WTC11 (cell line): Measurements from ENCODE around the gene SPRR1A. TPM values are rescaled to one million over a fixed set of nuclear protein-coding genes. Genes with fewer than 3 reads are reported as not detected.

Experiments used
- ATAC-seq: fragments of 200-7000 bp; cut with Tn5 transposase; 2 replicates; pipeline ENCODE4 v1.10.0; 2021; ENCODE audit warnings: mild to moderate bottlenecking, moderate library complexity
- CTCF ChIA-PET: fragments of 300-600 bp; sonication (Branson Sonifier 250); formaldehyde crosslinking; loops from one replicate; lab custom pipeline; 2021; ENCODE audit warnings: antibody characterized with exemption; lab: Charles Lee
- POLR2A ChIA-PET: fragments of 350-600 bp; sonication (Branson Sonifier 250); formaldehyde crosslinking; loops from one replicate; lab custom pipeline; 2021; ENCODE audit warnings: antibody characterized with exemption; lab: Charles Lee
- DNase-seq: peaks from one replicate; pipeline ENCODE4 v3.0.0; 2021; ENCODE audit warnings: low spot score
- H3K27ac Mint-ChIP-seq: 2 replicates; pipeline ENCODE4 v1.8.0; 2021; ENCODE audit warnings: mixed read lengths
- H3K27me3 Mint-ChIP-seq: 2 replicates; pipeline ENCODE4 v1.8.0; 2021; ENCODE audit warnings: low read depth, mild to moderate bottlenecking, moderate library complexity, mixed read lengths
- H3K36me3 Mint-ChIP-seq: 2 replicates; pipeline ENCODE4 v1.8.0; 2021; ENCODE audit warnings: mixed read lengths
- H3K4me1 Mint-ChIP-seq: 2 replicates; pipeline ENCODE4 v1.8.0; 2022; ENCODE audit warnings: mixed read lengths
- H3K4me3 Mint-ChIP-seq: 2 replicates; pipeline ENCODE4 v1.8.0; 2021; ENCODE audit warnings: mild to moderate bottlenecking, moderate library complexity, mixed read lengths
- H3K9me3 Mint-ChIP-seq: 2 replicates; pipeline ENCODE4 v1.8.0; 2021; ENCODE audit warnings: mixed read lengths
- AR ChIP-seq: fragments of 250-450 bp; sonication (Bioruptor Pico); IDR thresholded peaks from 2 replicates; pipeline ENCODE4 v1.9.0; 2021; ENCODE audit warnings: mild to moderate bottlenecking
- ATF2 ChIP-seq: sonication (generic); formaldehyde crosslinking; IDR thresholded peaks from 2 replicates; pipeline ENCODE4 v1.8.1; 2022; ENCODE audit warnings: low read depth, missing genetic modification reagents, borderline replicate concordance
- E2F1 ChIP-seq: sonication (generic); formaldehyde crosslinking; IDR thresholded peaks from 2 replicates; pipeline ENCODE4 v1.8.0; 2022; ENCODE audit warnings: mild to moderate bottlenecking, missing genetic modification reagents
- ETV6 ChIP-seq: sonication (generic); formaldehyde crosslinking; IDR thresholded peaks from 2 replicates; pipeline ENCODE4 v1.8.1; 2022; ENCODE audit warnings: mild to moderate bottlenecking, missing genetic modification reagents
- FOXP4 ChIP-seq: sonication (generic); formaldehyde crosslinking; IDR thresholded peaks from 2 replicates; pipeline ENCODE4 v1.8.0; 2022; ENCODE audit warnings: mild to moderate bottlenecking, missing genetic modification reagents
- GTF2I ChIP-seq: fragments of 250-450 bp; sonication (Bioruptor Pico); conservative IDR thresholded peaks from 2 replicates; pipeline ENCODE4 v1.4.0; 2021; ENCODE audit warnings: mild to moderate bottlenecking
- MYBL2 ChIP-seq: sonication (generic); formaldehyde crosslinking; IDR thresholded peaks from 2 replicates; pipeline ENCODE4 v1.8.1; 2023; ENCODE audit warnings: mild to moderate bottlenecking, moderate library complexity, missing genetic modification reagents
- NFE2L1 ChIP-seq: sonication (generic); formaldehyde crosslinking; IDR thresholded peaks from 2 replicates; pipeline ENCODE4 v1.8.1; 2023; ENCODE audit warnings: missing genetic modification reagents
- NR1H2 ChIP-seq: sonication (generic); formaldehyde crosslinking; IDR thresholded peaks from 2 replicates; pipeline ENCODE4 v1.9.0; 2021; ENCODE audit warnings: mild to moderate bottlenecking, moderate library complexity, missing genetic modification reagents
- PREB ChIP-seq: sonication (generic); formaldehyde crosslinking; IDR thresholded peaks from 2 replicates; pipeline ENCODE4 v1.8.1; 2022; ENCODE audit warnings: mild to moderate bottlenecking, missing genetic modification reagents, moderate library complexity, borderline replicate concordance
- SMAD4 ChIP-seq: sonication (generic); formaldehyde crosslinking; IDR thresholded peaks from 2 replicates; pipeline ENCODE4 v1.8.0; 2022; ENCODE audit warnings: mild to moderate bottlenecking, missing genetic modification reagents
- SOX15 ChIP-seq: fragments of 250-450 bp; sonication (Bioruptor Pico); IDR thresholded peaks from 2 replicates; pipeline ENCODE4 v1.9.0; 2021; ENCODE audit warnings: mild to moderate bottlenecking
- USF2 ChIP-seq: sonication (generic); formaldehyde crosslinking; IDR thresholded peaks from 2 replicates; pipeline ENCODE4 v1.8.1; 2023; ENCODE audit warnings: mild to moderate bottlenecking, missing genetic modification reagents, moderate library complexity
- ZBTB21 ChIP-seq: sonication (generic); formaldehyde crosslinking; IDR thresholded peaks from 2 replicates; pipeline ENCODE4 v1.8.1; 2023; ENCODE audit warnings: mild to moderate bottlenecking, missing genetic modification reagents, borderline replicate concordance
- ZBTB43 ChIP-seq: sonication (generic); formaldehyde crosslinking; IDR thresholded peaks from 2 replicates; pipeline ENCODE4 v1.8.1; 2023; ENCODE audit warnings: mild to moderate bottlenecking, missing genetic modification reagents
- ZMAT4 ChIP-seq: fragments of 250-450 bp; sonication (Bioruptor Pico); IDR thresholded peaks from 2 replicates; pipeline ENCODE4 v1.9.0; 2021; ENCODE audit warnings: mild to moderate bottlenecking
- ZNF219 ChIP-seq: sonication (generic); formaldehyde crosslinking; IDR thresholded peaks from 2 replicates; pipeline ENCODE4 v1.8.0; 2023; ENCODE audit warnings: missing genetic modification reagents, mild to moderate bottlenecking, borderline replicate concordance
- ZNF232 ChIP-seq: sonication (generic); formaldehyde crosslinking; IDR thresholded peaks from 2 replicates; pipeline ENCODE4 v1.8.0; 2022; ENCODE audit warnings: mild to moderate bottlenecking, missing genetic modification reagents
- ZNF263 ChIP-seq: sonication (generic); formaldehyde crosslinking; IDR thresholded peaks from 2 replicates; pipeline ENCODE4 v1.8.1; 2022; ENCODE audit warnings: low read depth, mild to moderate bottlenecking, moderate library complexity, missing genetic modification reagents
- ZNF671 ChIP-seq: fragments of 250-450 bp; sonication (Bioruptor Pico); IDR thresholded peaks from 2 replicates; pipeline ENCODE4 v1.8.0; 2021; ENCODE audit warnings: mild to moderate bottlenecking
- total RNA-seq: library from RNA; stranded (reverse); gene quantifications from 3 replicates; pipeline ENCODE4 v1.2.3, GENCODE V29; 2021

SPRR1A gene
- total RNA-seq, 1 experiment from 2014 or later: not detected

- TF ChIP-seq E2F1 (no peak), ZNF232 (no peak)
Observed at GRCh38 chr1:153030895-153031294, 47.0 kb downstream of the SPRR1A start, which contains the start of gene SPRR1B (continued).

- H3K27ac Mint-ChIP-seq: no peak overlapping the region
- H3K4me1 Mint-ChIP-seq: peaks cover 12% of the 10 kb centered on the region
- H3K4me3 Mint-ChIP-seq: no peak overlapping the region
- ChIA-PET POLR2A (no interaction called here), CTCF (interaction anchor here (0.6 to 2.0 kb wide), 10 partner anchors 11 to 161 kb away, joined by 3 to 14 read pairs (median 4); partner anchors contain the start of gene SMCP)
- no peaks in the 10 kb centered on the region for H3K36me3 Mint-ChIP-seq
- no peaks in the 10 kb centered on the region for H3K27me3 Mint-ChIP-seq
- TF ChIP-seq NR1H2 (CRISPR knock-in tag) (no peak), ATF2 (no peak), MYBL2 (no peak), SOX15 (CRISPR knock-in tag) (no peak), ZMAT4 (CRISPR knock-in tag) (no peak), FOXP4 (no peak), ZNF219 (CRISPR knock-in tag) (no peak), ZBTB21 (CRISPR knock-in tag) (no peak), USF2 (CRISPR knock-in tag) (no peak), NFE2L1 (no peak), ZNF263 (CRISPR knock-in tag) (no peak)
- DNase-seq: no peak
- no peak for ATAC-seq
- peaks cover 9% of the 10 kb centered on the region for H3K9me3 Mint-ChIP-seq
Observed at GRCh38 chr1:153032073-153032472, 48.2 kb downstream of the SPRR1A start.

GRCh38 chr1:153032677-153033308 is 48.9 kb downstream of the SPRR1A start:
- Mint-ChIP-seq H3K27me3 (no peaks in the 10 kb centered on the region), H3K4me3 (no peak overlapping the region), H3K27ac (no peak overlapping the region), H3K4me1 (peaks cover 14% of the 10 kb centered on the region), H3K36me3 (no peaks in the 10 kb centered on the region), H3K9me3 (peaks cover 9% of the 10 kb centered on the region)
- ATAC-seq (peak; percentile 99), DNase-seq (peak; percentile 59)
- CTCF ChIA-PET: interaction anchor here (0.6 to 2.0 kb wide), 15 partner anchors 11 to 162 kb away, joined by 3 to 14 read pairs (median 3); partner anchors contain the start of gene SMCP
- POLR2A ChIA-PET: no interaction called here
- TF ChIP-seq ETV6 (CRISPR knock-in tag) (no peak), ZMAT4 (CRISPR knock-in tag) (no peak), ZBTB43 (CRISPR knock-in tag) (no peak), SMAD4 (CRISPR knock-in tag) (no peak), GTF2I (CRISPR knock-in tag) (no peak), PREB (CRISPR knock-in tag) (no peak), ZNF671 (no peak), AR (CRISPR knock-in tag) (no peak), USF2 (CRISPR knock-in tag) (no peak)
